Right atrium auricular region (tissue), 2 donors: ENCODE measurements around the gene SLCO4A1. TPM values are rescaled to one million over a fixed set of nuclear protein-coding genes. Genes with fewer than 3 reads are reported as not detected.

Experiments used
- DNase-seq: peaks from one replicate; pipeline ENCODE4 v3.0.0-alpha.2; 2019; ENCODE audit warnings: low spot score
- H3K27ac ChIP-seq, 2 donors: fragments of 200-600 bp; sonication (generic); 1 replicate in 1 of 2; 2 replicates in 1 of 2; pipeline ENCODE4 v1.5.1; 2016 to 2019
- H3K27me3 ChIP-seq, 2 donors: fragments of 200-600 bp; sonication (generic); one replicate each; pipeline versions ENCODE4 v1.5.1 to v1.6.0; 2017 to 2019
- H3K36me3 ChIP-seq: fragments of 200-600 bp; sonication (generic); one replicate; pipeline ENCODE4 v1.5.1; 2016
- H3K4me1 ChIP-seq, 2 donors: fragments of 200-600 bp; sonication (generic); one replicate each; pipeline versions ENCODE4 v1.5.1 to v1.6.0; 2017 to 2019
- H3K4me3 ChIP-seq, 2 donors: fragments of 200-600 bp; sonication (generic); 1 replicate in 1 of 2; 2 replicates in 1 of 2; pipeline ENCODE4 v1.5.1; 2017 to 2019; ENCODE audit warnings: mild to moderate bottlenecking in 1 of 2, moderate library complexity in 1 of 2
- H3K9me3 ChIP-seq, 2 donors: fragments of 200-600 bp; sonication (generic); one replicate each; pipeline ENCODE4 v1.5.1; 2019
- CTCF ChIP-seq, 2 donors: fragments of 200-600 bp; sonication (generic); IDR thresholded peaks; one replicate each; pipeline ENCODE4 v1.5.1; 2019; ENCODE audit warnings: antibody characterized with exemption in 2 of 2
- total RNA-seq, 2 donors: library from RNA; depleted of rRNA; stranded (reverse); fragments of >200 nt; gene quantifications; one replicate each; pipeline ENCODE4 v1.1.0, GENCODE V29; 2016

SLCO4A1 gene
- total RNA-seq, 2 donors from 2014 or later: 13.4 to 19.8 TPM

GRCh38 chr20:62699296-62699695, 57.0 kb downstream of the SLCO4A1 start:
- Histone ChIP-seq H3K9me3 (no peaks in the 10 kb centered on the region), H3K27ac (no peak overlapping the region), H3K4me3 (no peak overlapping the region), H3K4me1 (peaks cover 0 to 4% of the 10 kb centered on the region in 2 donors), H3K27me3 (no peaks in the 10 kb centered on the region), H3K36me3 (no peaks in the 10 kb centered on the region)
- no peak for DNase-seq
- no peak for TF ChIP-seq CTCF (IDR thresholded peaks at IDR 0.05)

GRCh38 chr20:62699741-62700140, 57.4 kb downstream of the SLCO4A1 start:
- DNase-seq: no peak

GRCh38 chr20:62700261-62700930, 58.1 kb downstream of the SLCO4A1 start:
- no peaks in the 10 kb centered on the region for H3K36me3 ChIP-seq
- no peaks in the 10 kb centered on the region for H3K9me3 ChIP-seq
- peaks cover 0 to 11% of the 10 kb centered on the region in 2 donors for H3K4me1 ChIP-seq
- TF ChIP-seq CTCF (IDR thresholded peaks at IDR 0.05): no peak
- no peak for DNase-seq
- no peaks in the 10 kb centered on the region for H3K27me3 ChIP-seq
- no peak overlapping the region for H3K4me3 ChIP-seq
- no peak overlapping the region for H3K27ac ChIP-seq

More at GRCh38 chr20:62699741-62700140, 57.4 kb downstream of the SLCO4A1 start:
- no peak overlapping the region for H3K27ac ChIP-seq
- no peak for TF ChIP-seq CTCF (IDR thresholded peaks at IDR 0.05)
- peaks cover 0 to 9% of the 10 kb centered on the region in 2 donors for H3K4me1 ChIP-seq
- H3K27me3 ChIP-seq: no peaks in the 10 kb centered on the region
- H3K9me3 ChIP-seq: no peaks in the 10 kb centered on the region
- H3K36me3 ChIP-seq: no peaks in the 10 kb centered on the region
- no peak overlapping the region for H3K4me3 ChIP-seq

- peaks cover 0 to 11% of the 10 kb centered on the region in 2 donors for H3K4me1 ChIP-seq
- H3K27ac ChIP-seq: no peak overlapping the region
- no peaks in the 10 kb centered on the region for H3K27me3 ChIP-seq
- no peaks in the 10 kb centered on the region for H3K9me3 ChIP-seq
- H3K4me3 ChIP-seq: no peak overlapping the region
- no peak for TF ChIP-seq CTCF (IDR thresholded peaks at IDR 0.05)
- no peaks in the 10 kb centered on the region for H3K36me3 ChIP-seq
- no peak for DNase-seq
Measured at GRCh38 chr20:62701161-62702012, 59.1 kb downstream of the SLCO4A1 start.

- no peak for TF ChIP-seq CTCF (IDR thresholded peaks at IDR 0.05)
- Histone ChIP-seq H3K4me3 (no peak overlapping the region), H3K4me1 (peaks cover 0 to 11% of the 10 kb centered on the region in 2 donors), H3K9me3 (no peaks in the 10 kb centered on the region), H3K27ac (no peak overlapping the region), H3K27me3 (no peaks in the 10 kb centered on the region), H3K36me3 (no peaks in the 10 kb centered on the region)
- no peak for DNase-seq
Measured at GRCh38 chr20:62702013-62702300, 59.7 kb downstream of the SLCO4A1 start.
